ENCODE data around the gene PCDH18. TPM values are rescaled to one million over a fixed set of nuclear protein-coding genes. Genes with fewer than 3 reads are reported as not detected.
"Not testable (repeated sequence)": the region's sequence is repeated elsewhere in the genome, so short reads cannot be mapped to it uniquely, and the experiment has no call there.

PCDH18 gene
- total and polyA plus RNA-seq, 2 donors (not counting 1 experiment from before 2014, with no cell fraction given): not detected

- Histone ChIP-seq H3K4me2 (replicated peaks; ENCODE audit: low read depth, low read length, poor library complexity, severe bottlenecking) (no peak overlapping the region), H3K4me3 (ENCODE audit: control extremely low read depth in 1 of 5, extremely low read depth in 1 of 5, insufficient read depth in 1 of 5, low read depth in 2 of 5, low read length in 4 of 5) (no peak overlapping the region), H4K20me1 (ENCODE audit: control insufficient read depth, insufficient read depth, low read length, poor library complexity, severe bottlenecking) (no peaks in the 10 kb centered on the region), H3K79me2 (ENCODE audit: control insufficient read depth, insufficient read depth, low read length) (no peaks in the 10 kb centered on the region), H3K9me3 (ENCODE audit: control extremely low read depth in 1 of 3, control insufficient read depth in 2 of 3, insufficient read depth in 1 of 3, low read length in 2 of 3) (peaks cover 0 to 3% (median 0%) of the 10 kb centered on the region in 3 donors), H3K27ac (ENCODE audit: low read length in 2 of 2) (no peak overlapping the region), H3K4me1 (ENCODE audit: control insufficient read depth in 2 of 2, insufficient read depth in 2 of 2, low read length in 2 of 2) (no peaks in the 10 kb centered on the region), H3K27me3 (replicated peaks in 1 of 4; ENCODE audit: control extremely low read depth in 1 of 4, control insufficient read depth in 3 of 4, insufficient read depth in 4 of 4, low read length in 3 of 4) (no peaks in the 10 kb centered on the region), H2AFZ (ENCODE audit: insufficient read depth, low read depth, low read length, poor library complexity, severe bottlenecking) (no peak overlapping the region), H3K9ac (ENCODE audit: low read length) (no peak overlapping the region), H3K36me3 (replicated peaks in 1 of 2; ENCODE audit: control extremely low read depth in 1 of 2, control insufficient read depth in 1 of 2, extremely low read depth in 1 of 2, insufficient read depth in 2 of 2, low read length in 1 of 2) (no peaks in the 10 kb centered on the region)
- ChIA-PET POLR2A (no interaction called here), CTCF (no interaction called here)
- no peak overlapping the region for H3K4me3 Mint-ChIP-seq
- WGBS (ENCODE audit: insufficient coverage): 97% methylated on average over 8 of the region's 9 CpGs
- H3K27me3 Mint-ChIP-seq: no peaks in the 10 kb centered on the region
- no peaks in the 10 kb centered on the region for H3K9me3 Mint-ChIP-seq (ENCODE audit: insufficient read depth)
- no peak for DNase-seq
- no peaks in the 10 kb centered on the region for H3K4me1 Mint-ChIP-seq
- H3K27ac Mint-ChIP-seq: no peak overlapping the region
- no peak for ATAC-seq (ENCODE audit: low read depth)
- TF ChIP-seq CTCF (IDR thresholded peaks at IDR 0.05) (no peak), EZH2 (IDR thresholded peaks at IDR 0.05; ENCODE audit: borderline replicate concordance, insufficient read depth, low read depth, low read length, poor library complexity, severe bottlenecking) (no peak)
- intact Hi-C loops (cut with micrococcal nuclease): no loop called here
These were observed 11.2 kb downstream of the PCDH18 start for GRCh38 chr4:137521053-137521452.

- ChIA-PET CTCF (no interaction called here), POLR2A (no interaction called here)
- no peak overlapping the region for H3K4me3 Mint-ChIP-seq
- H3K4me1 Mint-ChIP-seq: no peaks in the 10 kb centered on the region
- Histone ChIP-seq H3K4me1 (ENCODE audit: control insufficient read depth in 2 of 2, insufficient read depth in 2 of 2, low read length in 2 of 2) (no peaks in the 10 kb centered on the region), H3K27me3 (replicated peaks in 1 of 4; ENCODE audit: control extremely low read depth in 1 of 4, control insufficient read depth in 3 of 4, insufficient read depth in 4 of 4, low read length in 3 of 4) (no peaks in the 10 kb centered on the region), H4K20me1 (ENCODE audit: control insufficient read depth, insufficient read depth, low read length, poor library complexity, severe bottlenecking) (no peaks in the 10 kb centered on the region), H3K9ac (ENCODE audit: low read length) (no peak overlapping the region), H3K9me3 (ENCODE audit: control extremely low read depth in 1 of 3, control insufficient read depth in 2 of 3, insufficient read depth in 1 of 3, low read length in 2 of 3) (peaks cover 0 to 3% (median 0%) of the 10 kb centered on the region in 3 donors), H2AFZ (ENCODE audit: insufficient read depth, low read depth, low read length, poor library complexity, severe bottlenecking) (no peak overlapping the region), H3K4me2 (replicated peaks; ENCODE audit: low read depth, low read length, poor library complexity, severe bottlenecking) (no peak overlapping the region), H3K4me3 (ENCODE audit: control extremely low read depth in 1 of 5, extremely low read depth in 1 of 5, insufficient read depth in 1 of 5, low read depth in 2 of 5, low read length in 4 of 5) (no peak overlapping the region), H3K27ac (ENCODE audit: low read length in 2 of 2) (no peak overlapping the region), H3K36me3 (replicated peaks in 1 of 2; ENCODE audit: control extremely low read depth in 1 of 2, control insufficient read depth in 1 of 2, extremely low read depth in 1 of 2, insufficient read depth in 2 of 2, low read length in 1 of 2) (no peaks in the 10 kb centered on the region), H3K79me2 (ENCODE audit: control insufficient read depth, insufficient read depth, low read length) (no peaks in the 10 kb centered on the region)
- H3K27ac Mint-ChIP-seq: no peak overlapping the region
- no peaks in the 10 kb centered on the region for H3K9me3 Mint-ChIP-seq (ENCODE audit: insufficient read depth)
- TF ChIP-seq CTCF (IDR thresholded peaks at IDR 0.05): no peak
- TF ChIP-seq EZH2 (IDR thresholded peaks at IDR 0.05; ENCODE audit: borderline replicate concordance, insufficient read depth, low read depth, low read length, poor library complexity, severe bottlenecking): no peak
- no CpG with 5 or more reads among the region's 2 CpGs for WGBS (ENCODE audit: insufficient coverage)
- intact Hi-C loops (cut with micrococcal nuclease): no loop called here
- no peaks in the 10 kb centered on the region for H3K27me3 Mint-ChIP-seq
- no peak for DNase-seq
- ATAC-seq (ENCODE audit: low read depth): no peak
These were observed 12.9 kb downstream of the PCDH18 start for GRCh38 chr4:137519406-137519805.

- H3K9ac ChIP-seq (ENCODE audit: low read length); POLR2A ChIA-PET; H3K4me1 ChIP-seq (ENCODE audit: control insufficient read depth in 2 of 2, insufficient read depth in 2 of 2, low read length in 2 of 2); ATAC-seq (ENCODE audit: low read depth); H3K36me3 ChIP-seq (replicated peaks in 1 of 2; ENCODE audit: control extremely low read depth in 1 of 2, control insufficient read depth in 1 of 2, extremely low read depth in 1 of 2, insufficient read depth in 2 of 2, low read length in 1 of 2); H4K20me1 ChIP-seq (ENCODE audit: control insufficient read depth, insufficient read depth, low read length, poor library complexity, severe bottlenecking); H3K9me3 Mint-ChIP-seq (ENCODE audit: insufficient read depth); H3K27ac Mint-ChIP-seq; H2AFZ ChIP-seq (ENCODE audit: insufficient read depth, low read depth, low read length, poor library complexity, severe bottlenecking); H3K27me3 ChIP-seq (replicated peaks in 1 of 4; ENCODE audit: control extremely low read depth in 1 of 4, control insufficient read depth in 3 of 4, insufficient read depth in 4 of 4, low read length in 3 of 4); H3K4me3 Mint-ChIP-seq; H3K4me3 ChIP-seq (ENCODE audit: control extremely low read depth in 1 of 5, extremely low read depth in 1 of 5, insufficient read depth in 1 of 5, low read depth in 2 of 5, low read length in 4 of 5); DNase-seq; H3K4me2 ChIP-seq (replicated peaks; ENCODE audit: low read depth, low read length, poor library complexity, severe bottlenecking); H3K27ac ChIP-seq (ENCODE audit: low read length in 2 of 2); H3K79me2 ChIP-seq (ENCODE audit: control insufficient read depth, insufficient read depth, low read length); intact Hi-C loops (cut with micrococcal nuclease); H3K27me3 Mint-ChIP-seq; CTCF ChIA-PET; H3K4me1 Mint-ChIP-seq; H3K9me3 ChIP-seq (ENCODE audit: control extremely low read depth in 1 of 3, control insufficient read depth in 2 of 3, insufficient read depth in 1 of 3, low read length in 2 of 3): not testable (repeated sequence)
- no CpG with 5 or more reads among the region's 3 CpGs for WGBS (ENCODE audit: insufficient coverage)
These were observed 15.0 kb downstream of the PCDH18 start for GRCh38 chr4:137517323-137517722.
